WI38 (cell line): ENCODE data around the gene PROK2.

Experiments
- H3K4me3 ChIP-seq: 2 replicates; pipeline ENCODE4 v1.5.1; 2011; ENCODE audit warnings: low read depth, mild to moderate bottlenecking, control low read depth, low read length
- TF ChIP-seq, protein P1 (sequence below): IDR thresholded peaks from 2 replicates; pipeline ENCODE4 v1.5.1; 2012; ENCODE audit warnings: low read depth, mild to moderate bottlenecking, control low read depth, low read length

The PROK2 gene

DNA sequence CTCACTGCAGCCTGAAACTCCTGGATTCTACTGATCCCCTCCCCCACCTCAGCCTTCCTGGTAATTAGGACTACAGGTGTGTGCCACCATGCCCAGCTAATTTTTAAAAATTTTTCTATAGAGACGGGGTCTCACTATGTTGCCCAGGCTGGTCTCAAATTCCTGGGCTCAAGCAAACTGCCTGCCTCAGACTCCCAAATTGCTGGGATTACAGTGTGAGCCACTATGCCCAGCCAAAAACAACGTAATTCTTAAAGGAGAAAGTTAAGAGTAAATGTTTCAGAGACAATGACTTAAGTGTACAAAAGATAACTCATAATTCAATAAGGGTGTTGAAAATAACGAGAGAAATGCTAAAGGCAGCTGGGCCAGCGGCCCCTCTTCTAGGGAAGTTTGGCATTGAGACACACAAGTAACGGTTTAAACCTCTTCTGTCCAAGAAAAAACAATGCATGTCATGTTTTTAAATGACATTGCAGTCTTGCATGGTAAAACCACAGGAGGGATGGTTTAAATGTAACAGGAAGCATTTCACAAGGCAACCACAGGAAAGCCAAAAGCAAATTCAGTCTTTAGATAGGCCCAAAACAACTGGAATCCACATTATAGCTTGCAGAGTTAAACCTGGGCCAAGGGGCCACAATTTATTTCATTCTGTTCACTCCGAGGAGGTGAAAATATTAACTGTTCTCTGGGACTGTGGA lies 5.1 kb downstream of the PROK2 start:
- H3K4me3 ChIP-seq: no peak overlapping the region
- TF ChIP-seq, protein P1, sequence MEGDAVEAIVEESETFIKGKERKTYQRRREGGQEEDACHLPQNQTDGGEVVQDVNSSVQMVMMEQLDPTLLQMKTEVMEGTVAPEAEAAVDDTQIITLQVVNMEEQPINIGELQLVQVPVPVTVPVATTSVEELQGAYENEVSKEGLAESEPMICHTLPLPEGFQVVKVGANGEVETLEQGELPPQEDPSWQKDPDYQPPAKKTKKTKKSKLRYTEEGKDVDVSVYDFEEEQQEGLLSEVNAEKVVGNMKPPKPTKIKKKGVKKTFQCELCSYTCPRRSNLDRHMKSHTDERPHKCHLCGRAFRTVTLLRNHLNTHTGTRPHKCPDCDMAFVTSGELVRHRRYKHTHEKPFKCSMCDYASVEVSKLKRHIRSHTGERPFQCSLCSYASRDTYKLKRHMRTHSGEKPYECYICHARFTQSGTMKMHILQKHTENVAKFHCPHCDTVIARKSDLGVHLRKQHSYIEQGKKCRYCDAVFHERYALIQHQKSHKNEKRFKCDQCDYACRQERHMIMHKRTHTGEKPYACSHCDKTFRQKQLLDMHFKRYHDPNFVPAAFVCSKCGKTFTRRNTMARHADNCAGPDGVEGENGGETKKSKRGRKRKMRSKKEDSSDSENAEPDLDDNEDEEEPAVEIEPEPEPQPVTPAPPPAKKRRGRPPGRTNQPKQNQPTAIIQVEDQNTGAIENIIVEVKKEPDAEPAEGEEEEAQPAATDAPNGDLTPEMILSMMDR: no peak

DNA sequence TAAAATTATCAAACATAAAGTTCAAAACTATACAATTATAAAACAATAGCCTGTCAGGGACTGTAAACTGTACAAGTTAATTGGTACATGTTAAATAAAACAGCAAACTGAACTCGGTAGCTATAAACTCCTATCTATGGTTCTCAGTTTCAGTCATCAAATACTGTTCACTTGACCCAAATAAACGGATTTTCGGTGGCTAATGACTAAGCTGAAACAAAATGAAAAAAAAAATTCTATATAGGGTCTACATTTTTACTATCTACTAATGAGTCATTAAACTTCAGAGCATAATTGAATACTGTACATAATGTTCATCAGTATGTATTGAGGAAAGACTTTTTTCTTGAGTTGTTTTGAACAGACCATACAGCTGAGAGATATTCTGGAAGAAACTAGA lies 6.6 kb downstream of the PROK2 start:
- H3K4me3 ChIP-seq: no peak overlapping the region
- TF ChIP-seq, protein P1: no peak

DNA sequence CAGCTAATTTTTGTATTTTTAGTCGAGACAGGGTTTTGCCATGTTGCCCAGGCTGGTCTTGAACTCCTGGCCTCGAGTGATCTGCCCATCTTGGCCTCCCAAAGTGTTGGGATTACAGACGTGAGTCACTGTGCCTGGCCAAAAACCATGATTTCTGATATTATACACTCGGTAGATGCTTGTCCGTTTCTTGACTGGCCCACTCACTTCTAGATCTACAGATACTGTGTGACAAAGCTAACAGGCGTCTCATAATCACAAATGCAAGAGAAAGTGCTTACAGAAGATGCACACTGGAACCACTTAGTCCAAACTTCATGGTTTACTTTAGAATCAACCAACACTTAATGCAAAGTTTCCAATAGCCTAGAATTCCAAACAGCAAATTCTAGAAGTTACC lies 8.4 kb downstream of the PROK2 start:
- no peak overlapping the region for H3K4me3 ChIP-seq
- TF ChIP-seq, protein P1: no peak

DNA sequence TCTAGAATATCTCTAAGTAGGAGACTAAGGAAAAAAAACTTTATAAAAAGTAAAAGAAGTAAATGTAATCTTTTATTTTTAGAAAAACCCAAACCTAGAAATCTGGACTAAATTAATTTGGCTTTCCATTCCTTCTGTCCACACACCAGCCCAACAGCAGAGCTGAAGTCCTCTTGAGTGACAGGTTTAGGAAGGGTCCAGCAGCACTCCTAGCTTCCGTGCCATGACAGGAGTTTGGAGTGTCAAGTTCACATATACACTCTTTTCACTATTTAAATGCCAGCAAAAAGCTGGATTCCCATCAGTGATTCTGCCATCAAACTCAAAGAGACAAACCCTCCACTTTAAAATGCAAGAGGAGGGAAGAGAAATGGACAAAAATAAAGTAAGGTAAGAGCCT lies 13.1 kb downstream of the PROK2 start:
- no peak overlapping the region for H3K4me3 ChIP-seq
- TF ChIP-seq, protein P1: no peak

DNA sequence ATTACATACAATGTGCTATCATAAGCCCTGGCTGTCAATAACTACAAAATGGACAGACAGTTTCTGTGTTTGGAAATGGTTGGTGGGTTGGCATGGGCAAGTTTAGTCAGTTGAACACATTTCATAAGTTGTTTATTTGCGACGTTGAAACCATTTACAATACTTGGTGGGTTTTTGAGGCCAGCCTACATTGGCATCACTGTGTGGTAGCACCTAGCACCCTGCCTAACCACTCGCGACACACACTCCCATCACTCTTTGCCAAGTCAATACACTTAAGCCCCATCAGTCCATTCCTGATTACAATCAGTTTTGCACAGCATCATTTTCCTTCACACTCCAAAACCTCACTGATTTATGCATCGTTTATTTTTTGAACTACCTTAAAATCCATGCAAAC lies 13.8 kb downstream of the PROK2 start:
- TF ChIP-seq, protein P1: no peak
- no peak overlapping the region for H3K4me3 ChIP-seq

DNA sequence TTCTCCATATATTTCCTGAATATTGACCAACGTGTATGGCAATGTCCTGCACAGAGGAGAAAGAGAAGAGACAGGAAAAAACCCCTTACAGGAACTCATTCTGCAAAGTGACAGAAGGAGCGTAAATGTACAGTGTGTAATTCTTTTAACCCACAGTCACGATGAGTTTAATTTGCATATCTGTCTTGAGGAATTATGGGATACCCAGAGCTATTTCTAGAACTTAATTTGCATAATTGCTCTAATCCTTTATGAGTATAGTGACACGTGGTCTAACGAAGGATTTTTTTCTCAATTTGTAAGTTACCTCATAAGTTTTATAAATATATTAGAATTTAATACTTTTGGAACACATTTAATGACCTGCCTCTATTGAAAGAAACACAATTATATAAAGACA lies 21.5 kb downstream of the PROK2 start:
- TF ChIP-seq, protein P1: no peak
- H3K4me3 ChIP-seq: no peak overlapping the region

DNA sequence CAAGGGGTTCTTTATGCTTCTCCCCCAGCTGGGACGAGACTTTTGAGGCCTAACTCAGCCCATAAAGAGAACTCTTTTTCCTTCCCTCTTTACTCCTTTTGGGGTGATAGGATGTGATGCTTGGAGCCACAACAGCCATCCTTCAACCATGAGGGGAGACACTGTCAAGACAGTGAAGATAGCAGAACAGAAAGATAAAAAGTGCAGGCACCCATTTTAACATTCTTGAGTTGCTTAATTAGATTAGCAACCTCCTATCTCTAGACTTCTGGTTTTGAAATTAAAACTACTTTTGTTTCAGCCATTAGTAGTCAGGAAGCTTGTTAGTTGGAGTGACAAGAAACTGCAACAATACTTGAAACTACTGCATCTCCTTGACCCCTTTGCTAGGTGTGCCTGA lies 24.8 kb downstream of the PROK2 start:
- TF ChIP-seq, protein P1: no peak
- H3K4me3 ChIP-seq: no peak overlapping the region
